ENCODE measurements around the gene CNPY1.

Gene CNPY1

DNA sequence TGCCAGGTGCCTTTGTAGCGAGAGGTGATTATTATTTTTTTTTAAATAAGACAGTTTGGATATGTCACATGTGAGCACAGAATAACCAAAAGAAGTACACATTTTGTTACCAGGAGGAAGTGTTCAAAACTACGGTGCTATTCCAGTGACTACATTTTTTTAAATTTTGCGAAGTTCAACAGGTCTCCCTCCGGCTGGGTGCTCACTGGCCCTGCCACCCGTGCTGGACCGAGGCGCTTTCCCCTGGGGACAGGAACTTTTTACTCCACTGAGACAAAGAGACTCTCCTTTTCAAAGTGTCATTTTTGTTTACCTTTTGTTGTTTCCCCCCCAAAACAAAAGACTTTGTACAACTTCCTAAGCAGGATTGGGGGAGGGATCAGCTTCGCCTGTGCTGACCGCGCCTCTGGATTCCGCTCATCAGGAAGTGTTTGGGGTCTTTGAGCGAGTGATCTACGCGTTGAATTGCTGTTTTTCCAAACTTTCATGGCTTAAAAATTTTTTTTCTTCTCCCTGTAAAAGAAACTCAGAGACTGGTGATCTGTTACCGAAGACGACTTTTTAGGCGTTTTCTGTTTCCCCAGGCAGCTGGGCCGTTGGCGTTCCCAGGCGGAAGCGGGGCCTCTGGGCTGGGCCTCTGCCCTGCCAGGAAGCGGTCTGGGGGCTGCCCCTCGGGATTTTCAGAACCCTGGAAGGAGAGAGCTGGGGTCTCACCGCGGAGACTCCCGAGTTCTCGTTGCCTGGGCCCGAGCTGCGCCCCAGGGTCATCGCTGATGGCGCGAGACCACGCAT lies 81.2 kb downstream of the CNPY1 start:
- no peak for DNase-seq

DNA sequence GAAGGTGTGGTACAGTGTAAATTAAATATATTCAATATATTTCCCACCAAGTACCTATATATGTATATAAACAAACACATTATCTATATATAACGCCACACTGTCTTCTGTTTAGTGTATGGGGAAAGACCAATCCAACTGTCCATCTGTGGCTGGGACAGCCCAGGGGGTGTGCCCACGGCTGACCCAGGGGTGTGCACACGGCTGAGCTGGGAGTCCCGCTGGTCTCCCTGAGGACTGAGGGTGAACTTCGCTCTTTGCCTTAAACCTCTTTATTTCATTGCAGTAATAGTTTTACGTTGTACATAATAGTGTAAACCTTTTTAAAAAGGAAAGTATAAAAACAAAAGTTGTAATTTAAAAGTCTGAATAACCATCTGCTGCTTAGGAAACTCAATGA lies 82.2 kb downstream of the CNPY1 start:
- no peak for DNase-seq

DNA sequence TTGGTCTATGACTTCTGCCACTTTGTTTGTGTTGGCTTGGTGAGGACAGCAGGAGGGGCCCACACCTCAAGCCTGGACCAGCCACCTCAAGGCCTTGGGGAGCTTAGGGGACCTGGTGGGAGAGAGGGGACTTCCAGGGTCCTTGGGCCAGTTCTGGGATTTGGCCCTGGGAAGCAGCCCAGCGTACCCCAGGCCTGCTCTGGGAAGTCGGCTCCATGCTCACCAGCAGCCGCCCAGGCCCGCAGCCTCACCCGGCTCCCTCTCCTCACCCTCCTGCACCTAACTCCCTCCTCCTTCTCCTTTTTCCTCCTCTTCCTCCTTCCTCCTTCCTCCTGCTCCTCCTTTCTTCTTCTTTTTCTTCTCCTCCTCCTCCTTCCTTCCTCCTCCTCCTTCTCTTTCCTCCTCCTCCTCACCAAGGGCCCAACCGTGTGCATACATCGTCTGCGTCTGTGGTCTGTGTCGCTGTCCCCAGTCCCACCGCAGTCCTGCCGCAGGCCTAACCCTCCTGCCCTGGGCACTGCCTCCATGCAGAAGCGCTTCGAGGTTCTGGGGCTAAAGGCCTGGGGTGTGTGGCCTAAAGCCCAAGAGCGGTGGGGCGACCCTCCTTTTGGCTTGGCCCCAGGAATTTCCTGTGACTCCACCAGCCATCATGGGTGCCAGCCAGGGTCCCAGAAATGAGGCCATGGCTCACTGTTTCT lies 83.1 kb downstream of the CNPY1 start:
- no peak for DNase-seq

DNA sequence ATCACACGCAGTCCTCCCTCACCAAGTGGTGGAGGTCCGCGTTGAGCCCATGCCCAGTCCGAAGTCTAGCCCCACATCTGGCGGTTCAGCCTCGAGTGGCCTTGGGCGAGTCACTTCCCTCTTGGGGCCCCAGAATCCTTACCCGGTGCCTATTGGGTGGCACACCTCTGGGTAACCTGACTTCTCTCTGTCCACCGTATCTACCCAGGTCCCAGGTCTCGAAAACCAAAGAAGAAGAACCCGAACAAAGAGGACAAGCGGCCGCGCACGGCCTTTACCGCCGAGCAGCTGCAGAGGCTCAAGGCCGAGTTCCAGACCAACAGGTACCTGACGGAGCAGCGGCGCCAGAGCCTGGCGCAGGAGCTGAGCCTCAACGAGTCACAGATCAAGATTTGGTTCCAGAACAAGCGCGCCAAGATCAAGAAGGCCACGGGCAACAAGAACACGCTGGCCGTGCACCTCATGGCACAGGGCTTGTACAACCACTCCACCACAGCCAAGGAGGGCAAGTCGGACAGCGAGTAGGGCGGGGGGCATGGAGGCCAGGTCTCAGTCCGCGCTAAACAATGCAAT lies 84.1 kb downstream of the CNPY1 start:
- DNase-seq: no peak

DNA sequence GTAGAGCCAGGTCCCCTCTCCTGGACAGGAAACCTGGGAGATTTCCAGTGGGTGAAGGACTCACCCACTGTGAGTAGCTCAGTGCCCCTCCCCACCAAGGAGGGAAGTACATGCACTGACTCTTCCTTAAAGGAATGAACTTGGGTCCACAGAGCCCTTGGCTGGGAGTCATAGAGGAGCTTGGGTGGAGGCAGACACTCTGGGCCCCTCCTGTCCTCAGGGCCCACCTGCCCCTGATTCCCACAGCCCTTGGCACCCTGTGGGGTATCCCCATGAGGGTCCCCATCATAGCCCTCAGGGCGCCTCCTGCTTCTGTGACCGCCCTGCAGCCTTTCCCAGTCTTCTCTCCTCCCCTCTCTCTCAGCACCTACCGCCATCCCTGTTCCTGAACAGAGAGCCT lies 84.7 kb downstream of the CNPY1 start:
- DNase-seq: no peak

DNA sequence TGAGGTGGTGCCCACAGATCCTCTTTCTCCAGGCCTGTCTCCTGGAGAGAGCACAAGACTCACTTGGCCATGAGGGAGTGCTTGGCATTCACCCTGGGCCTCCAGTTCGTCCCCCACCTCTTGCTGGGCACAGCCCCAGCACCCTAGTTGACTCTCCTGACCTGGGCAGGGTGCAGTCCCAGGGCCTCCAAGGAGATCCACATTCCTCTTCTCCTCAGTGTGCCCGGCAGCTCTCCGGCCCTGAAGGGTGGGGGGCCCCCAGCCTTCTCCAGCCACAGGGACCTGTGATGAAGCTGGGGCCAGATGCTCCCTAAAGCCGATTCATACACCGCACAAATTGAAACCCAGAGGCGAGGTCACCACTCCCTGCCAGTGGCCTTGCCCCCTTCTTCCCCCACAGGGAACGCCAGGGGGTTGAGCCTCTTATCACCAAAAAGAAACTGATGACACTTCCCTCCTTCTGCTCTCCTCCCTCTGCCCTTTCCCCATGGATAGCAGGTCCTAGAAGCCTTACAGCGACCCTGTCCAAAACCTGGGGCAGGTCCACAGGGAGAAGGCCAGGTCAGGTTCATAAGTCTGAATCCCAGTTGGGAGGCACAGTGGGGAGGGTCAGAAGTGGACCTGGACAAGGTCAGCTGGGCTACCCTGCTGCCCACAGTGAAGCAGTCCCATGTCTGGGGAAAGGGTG lies 85.3 kb downstream of the CNPY1 start:
- DNase-seq: no peak

DNA sequence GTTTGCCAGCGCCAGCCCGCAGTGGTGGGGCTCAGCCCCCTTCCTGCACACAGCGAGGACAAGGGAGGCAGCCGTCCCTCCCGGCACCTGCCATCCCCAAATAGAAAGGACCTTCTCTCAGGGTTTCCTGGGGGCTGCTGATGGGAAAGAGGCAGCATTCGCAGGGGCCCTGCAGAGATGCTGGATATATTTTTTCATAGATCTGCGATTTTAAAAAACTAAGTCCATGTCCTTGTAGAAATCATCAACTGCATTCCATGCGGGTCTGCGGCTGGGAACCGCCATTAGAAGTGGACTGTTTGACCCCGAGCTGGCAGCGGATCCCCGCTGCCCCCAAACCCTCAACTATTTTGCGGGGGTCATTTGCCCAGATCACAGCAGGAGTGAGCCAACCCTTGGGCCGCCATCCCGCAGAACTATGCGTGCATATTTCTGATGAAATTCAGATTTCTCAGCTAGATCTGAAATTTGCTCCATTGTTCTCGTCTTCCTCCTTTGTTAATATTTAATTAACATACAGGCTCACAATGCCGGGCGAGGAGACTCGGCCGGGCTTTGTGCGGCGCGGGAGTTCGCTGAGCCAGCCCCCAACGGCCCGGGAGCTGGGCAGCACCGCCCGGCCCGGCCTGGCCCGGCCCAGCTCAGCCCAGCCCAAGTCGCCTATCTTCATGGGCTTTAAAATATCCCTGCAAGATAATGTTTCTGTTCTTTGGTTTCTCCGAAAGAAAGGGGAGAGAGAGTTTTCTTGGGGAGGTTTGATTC lies 86.5 kb downstream of the CNPY1 start:
- no peak for DNase-seq

DNA sequence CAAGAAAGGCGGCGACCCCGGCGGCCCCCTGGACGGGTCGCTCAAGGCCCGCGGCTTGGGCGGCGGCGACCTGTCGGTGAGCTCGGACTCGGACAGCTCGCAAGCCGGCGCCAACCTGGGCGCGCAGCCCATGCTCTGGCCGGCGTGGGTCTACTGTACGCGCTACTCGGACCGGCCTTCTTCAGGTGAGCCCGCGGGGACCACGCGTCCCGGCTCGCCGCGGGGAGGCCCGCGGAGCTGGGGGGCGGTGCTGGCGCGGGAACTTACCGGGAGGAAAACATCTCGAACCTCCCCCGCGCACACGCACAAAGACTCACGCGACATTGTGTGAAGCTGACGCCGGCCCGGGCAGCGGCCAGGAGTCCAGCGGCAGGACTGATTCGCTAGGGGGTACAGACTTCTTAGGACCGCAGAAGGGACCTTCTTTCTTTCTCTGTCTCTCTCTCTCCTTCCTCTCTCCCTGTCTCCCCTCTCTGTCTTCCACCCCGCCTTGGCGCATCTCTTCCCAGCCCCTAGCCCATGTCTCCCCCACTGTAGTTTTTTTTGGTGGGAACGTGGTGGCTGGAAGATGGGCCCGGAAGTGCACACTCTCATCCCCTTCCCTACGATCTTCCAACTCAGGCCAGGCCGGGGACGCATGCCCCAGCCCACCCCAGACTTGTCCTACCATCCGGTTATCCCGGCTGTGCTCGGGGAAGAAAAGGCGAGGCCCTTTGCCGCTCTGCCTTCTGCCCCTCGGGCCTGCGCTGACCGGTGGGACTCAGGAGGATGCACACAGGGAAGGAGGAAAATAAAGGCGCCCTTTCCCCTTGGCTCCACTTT lies 87.3 kb downstream of the CNPY1 start:
- DNase-seq: no peak

DNA sequence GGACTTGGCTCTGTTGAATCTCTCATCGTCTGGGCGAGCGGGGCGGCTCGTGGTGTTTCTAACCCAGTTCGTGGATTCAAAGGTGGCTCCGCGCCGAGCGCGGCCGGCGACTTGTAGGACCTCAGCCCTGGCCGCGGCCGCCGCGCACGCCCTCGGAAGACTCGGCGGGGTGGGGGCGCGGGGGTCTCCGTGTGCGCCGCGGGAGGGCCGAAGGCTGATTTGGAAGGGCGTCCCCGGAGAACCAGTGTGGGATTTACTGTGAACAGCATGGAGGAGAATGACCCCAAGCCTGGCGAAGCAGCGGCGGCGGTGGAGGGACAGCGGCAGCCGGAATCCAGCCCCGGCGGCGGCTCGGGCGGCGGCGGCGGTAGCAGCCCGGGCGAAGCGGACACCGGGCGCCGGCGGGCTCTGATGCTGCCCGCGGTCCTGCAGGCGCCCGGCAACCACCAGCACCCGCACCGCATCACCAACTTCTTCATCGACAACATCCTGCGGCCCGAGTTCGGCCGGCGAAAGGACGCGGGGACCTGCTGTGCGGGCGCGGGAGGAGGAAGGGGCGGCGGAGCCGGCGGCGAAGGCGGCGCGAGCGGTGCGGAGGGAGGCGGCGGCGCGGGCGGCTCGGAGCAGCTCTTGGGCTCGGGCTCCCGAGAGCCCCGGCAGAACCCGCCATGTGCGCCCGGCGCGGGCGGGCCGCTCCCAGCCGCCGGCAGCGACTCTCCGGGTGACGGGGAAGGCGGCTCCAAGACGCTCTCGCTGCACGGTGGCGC lies 88.1 kb downstream of the CNPY1 start, which contains the start of gene EN2:
Gene EN2 (plus strand): TSS at position 19 of the 767 bp plus-strand sequence. CDS start 249 bp downstream, at position 268.
- no peak for DNase-seq

DNA sequence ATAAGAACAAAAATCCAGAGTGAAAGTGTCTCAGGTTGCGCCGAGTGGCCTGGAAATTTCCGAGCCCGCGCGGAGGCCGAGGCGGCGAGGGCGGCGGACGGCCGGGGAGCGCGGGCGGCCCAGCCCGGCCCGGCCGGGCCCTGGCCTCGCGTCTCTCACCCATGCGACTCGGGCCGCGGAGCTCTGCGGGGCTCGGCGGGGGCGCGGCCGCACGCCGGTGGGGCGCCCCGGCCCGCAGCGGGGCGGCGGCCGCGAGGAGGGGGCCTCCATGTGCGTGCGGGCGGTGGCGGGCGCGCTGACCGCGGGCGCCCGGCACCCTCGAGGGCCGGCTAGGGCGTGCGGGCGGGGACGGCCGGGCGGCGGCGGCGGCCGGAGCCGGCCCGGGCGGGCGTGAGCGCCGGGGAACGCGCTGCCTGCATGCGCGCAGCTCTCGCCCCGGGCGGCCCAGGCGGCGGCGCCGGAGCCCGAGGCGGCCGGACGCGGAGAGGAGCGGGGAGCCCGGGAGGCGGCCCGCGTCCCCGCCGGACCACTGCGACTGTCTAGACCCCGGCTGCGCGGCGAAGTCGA lies 88.7 kb downstream of the CNPY1 start:
- DNase-seq: no peak

DNA sequence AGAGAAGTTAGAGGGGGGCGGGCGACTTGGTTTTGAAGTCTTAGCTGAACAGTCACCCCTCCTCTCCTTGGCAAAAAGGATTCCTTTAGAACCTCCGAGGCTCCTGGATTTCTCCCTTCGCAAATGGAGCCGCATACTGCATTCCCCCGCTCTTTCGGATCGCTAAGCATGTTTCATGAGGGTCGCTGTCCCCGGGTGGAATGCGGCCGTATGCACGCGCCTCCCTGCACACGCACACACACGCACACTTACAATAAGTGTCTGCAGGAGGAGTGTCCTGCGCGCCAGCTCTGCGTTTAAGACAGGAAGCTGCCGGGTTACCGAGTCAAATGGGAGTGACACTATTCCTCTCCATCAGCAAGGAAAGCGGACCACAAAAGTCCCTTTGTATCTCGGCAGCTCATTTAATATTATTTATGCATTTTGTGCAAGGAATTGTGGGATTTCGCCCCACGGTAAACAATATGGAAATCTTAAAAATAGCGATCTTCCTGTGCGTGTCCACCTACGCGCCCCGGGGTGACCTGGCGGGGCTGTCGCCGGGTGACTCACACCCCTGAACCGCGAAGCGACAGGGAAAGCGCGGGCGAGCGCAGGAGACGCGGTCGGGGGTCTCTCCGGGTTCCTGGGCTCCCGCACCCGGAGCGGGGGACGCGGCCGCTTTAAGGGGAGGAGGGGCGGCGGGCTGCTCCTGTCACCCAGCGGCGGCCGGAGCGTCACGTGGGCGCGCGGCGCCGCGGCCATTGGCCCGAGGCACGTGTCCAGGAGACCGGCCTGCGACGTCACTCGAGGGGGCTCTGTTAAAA lies 89.4 kb downstream of the CNPY1 start:
- no peak for DNase-seq

DNA sequence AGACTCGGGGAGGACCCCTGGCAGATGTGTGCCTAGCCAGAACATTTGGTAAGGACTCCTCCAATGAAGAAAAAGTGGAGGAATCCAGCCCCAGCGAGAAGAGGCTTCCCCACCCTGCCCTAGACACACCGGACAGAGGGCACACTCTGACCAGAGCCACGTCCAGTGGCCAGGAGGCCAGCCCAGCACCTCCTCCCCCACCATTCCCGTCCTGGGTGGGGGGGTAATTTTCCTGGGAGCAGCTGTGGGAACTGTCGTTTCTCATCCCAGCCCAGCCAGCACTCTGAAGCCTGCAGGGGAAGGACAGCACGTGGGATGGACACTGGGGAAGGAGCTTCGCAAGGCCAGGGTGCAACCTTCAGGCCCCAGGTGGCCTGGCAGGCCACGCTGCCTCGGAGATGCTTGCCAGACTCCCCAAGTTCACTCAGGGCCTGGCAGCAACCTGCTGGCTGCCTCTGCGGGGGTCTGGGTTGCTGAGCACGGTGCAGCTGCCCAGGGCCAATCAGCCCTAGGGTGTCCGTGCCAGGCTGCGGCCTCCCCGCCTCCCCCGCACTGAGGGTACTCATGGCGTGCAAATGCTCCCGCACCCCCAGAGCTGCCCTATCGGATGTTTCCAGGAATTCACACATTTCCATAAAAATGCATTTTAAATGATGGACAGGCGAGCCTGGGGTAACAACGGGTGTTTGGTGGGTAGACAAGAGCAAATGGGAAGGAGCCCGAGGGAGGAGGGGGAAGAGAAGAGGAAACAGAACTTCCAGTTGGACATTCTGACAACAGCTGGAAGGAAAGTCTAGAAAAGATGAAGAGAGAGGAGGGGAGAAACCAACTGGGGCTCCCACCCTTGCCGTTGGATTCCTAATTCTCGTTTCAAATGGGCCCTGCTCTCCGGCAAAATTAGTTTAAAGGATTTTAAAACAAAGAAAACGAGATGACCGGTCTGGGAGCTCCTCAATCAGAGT lies 90.3 kb downstream of the CNPY1 start:
- DNase-seq: no peak

DNA sequence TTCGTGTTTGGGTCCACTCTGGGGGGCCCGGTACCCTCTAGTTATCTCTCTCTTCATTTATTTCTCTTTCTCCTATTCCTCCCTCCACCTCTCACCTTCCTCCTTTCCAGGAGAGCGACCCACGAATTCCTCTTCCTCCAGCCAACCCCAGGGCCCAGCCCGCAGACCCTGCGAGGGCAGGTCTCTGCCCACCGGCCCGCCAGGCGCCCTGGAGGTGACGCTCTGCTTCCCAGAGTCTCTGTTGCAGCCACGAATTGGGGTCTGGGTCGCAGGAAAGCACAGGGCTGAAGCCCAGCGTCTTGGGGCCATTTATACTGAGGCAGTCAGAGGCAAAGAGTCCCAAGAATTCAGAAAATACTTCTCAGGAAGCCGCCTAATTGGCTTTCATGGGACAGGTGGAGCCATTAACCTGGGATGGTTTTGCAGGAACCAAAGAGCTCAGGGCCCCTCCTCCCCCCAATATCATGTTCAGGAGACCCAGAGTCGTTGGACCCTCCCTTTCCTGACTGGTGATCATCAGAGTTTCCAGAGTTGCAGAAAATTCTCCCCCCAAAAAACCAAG lies 91.1 kb downstream of the CNPY1 start:
- no peak for DNase-seq

DNA sequence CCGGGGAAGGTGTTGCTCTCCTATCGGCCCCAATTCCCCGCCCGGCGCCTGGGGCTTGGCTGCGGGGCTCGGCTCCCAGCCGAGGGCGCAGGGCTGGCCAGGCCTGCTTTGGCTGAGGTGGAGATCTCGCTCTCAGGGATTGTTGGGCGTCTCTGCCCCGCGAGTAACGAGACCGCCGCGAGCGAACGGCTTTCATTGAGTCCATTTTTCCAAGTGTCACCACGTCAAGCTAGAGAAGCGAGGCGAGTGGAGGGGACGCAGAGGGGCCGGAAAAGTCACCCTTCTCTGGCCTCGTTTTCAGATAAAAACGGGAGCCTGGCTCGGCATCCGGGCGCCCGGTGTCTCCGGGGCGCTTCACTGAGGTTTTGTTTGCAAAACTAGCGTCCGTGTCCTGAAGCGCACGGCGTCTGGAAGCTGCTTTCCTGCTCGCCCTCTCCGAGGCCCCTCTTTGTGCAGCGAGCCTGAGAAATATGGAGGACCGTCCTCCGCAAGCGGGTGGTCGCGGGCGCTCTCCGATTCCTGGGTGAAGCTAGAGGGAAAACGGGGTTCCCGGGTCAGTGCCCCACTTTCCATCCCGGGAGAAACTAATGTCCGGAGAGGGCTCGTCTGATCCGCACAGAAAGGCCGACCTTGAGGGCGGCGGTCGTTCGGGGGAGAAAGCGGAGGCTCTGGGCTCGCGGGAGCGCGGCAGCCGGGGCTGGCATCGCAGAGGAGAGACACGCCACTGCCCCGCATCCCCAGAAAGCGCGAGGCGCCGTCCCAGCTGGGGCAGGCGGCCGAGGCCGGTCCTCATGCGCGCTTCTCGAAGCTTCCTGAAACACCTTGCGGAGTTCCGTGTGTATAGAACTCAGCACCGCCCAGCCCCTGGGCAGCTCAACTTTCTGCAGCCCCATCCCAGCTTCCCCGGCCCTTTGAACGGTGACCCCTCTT lies 91.9 kb downstream of the CNPY1 start:
- DNase-seq: no peak

DNA sequence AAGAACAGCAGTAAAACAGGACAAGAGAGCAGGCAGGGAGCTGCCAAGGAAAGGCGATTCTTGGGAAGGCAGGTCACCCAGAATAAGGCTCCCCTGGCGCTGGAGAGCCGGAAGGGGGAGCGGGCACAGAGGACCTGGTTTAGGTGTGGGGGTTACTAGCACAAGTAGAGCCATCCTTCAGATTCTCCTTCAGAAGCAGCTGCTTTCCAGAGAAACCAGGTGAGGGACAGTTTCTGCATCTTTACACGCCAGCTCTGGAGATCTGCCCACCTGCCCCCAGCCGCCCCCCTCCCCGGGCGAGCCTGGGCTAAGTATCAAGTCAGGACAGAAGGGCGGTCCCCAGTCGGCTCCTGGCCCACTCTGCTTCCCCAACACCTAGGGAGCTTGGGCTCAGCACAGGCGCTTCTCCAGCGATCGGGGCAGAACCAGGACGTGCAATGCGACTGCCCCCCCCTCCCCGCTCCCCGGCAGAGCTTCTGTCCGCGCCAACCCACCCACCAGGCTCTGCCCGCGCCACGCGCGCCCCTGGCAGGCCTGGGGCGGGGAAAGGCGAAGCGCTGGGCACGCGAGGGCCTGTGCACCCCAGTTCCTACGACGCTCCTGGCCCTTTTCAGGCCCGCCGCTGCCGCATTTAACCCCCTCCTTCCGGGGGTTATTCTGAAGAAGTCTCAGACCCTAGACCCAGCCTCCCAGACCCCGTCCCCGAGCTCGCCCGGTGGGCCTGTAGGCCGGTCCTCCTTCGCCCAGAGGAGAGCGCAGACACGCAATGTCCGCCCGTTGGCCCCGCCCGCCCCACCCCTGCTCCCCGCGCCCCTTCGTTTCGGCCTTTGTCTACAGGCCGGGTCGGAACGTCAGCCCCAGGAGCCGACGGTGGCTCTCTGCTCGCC lies 92.8 kb downstream of the CNPY1 start:
- DNase-seq: no peak
